Naive thymus-derived CD4-positive, alpha-beta T cell (primary cell): ENCODE data around the gene LTC4S. TPM values are rescaled to one million over a fixed set of nuclear protein-coding genes. Genes with fewer than 3 reads are reported as not detected.

ENCODE experiments used
- ATAC-seq: fragments of 150-1000 bp; cut with Tn5 transposase; 2 replicates; pipeline ENCODE4 v1.10.0; 2021; ENCODE audit warnings: mild to moderate bottlenecking, moderate library complexity
- CTCF ChIA-PET: fragments of 350-600 bp; sonication (Branson Sonifier 250); formaldehyde crosslinking; loops from one replicate; lab custom pipeline; 2021; ENCODE audit warnings: antibody characterized with exemption; lab: Charles Lee
- POLR2A ChIA-PET: fragments of 350-600 bp; sonication (Branson Sonifier 250); formaldehyde crosslinking; loops from one replicate; lab custom pipeline; 2021; ENCODE audit warnings: antibody characterized with exemption, inconsistent platforms; lab: Charles Lee
- DNase-seq, 9 donors: peaks; one replicate each; pipeline versions ENCODE4 v3.0.0 to v3.0.0-alpha.2; 2020 to 2022; ENCODE audit warnings: mixed read lengths in 1 of 9
- H3K27ac ChIP-seq: one replicate; pipeline ENCODE4 v1.7.0; 2013; ENCODE audit warnings: mild to moderate bottlenecking, low read depth, low read length, moderate library complexity
- H3K27me3 ChIP-seq, 2 donors: one replicate each; pipeline ENCODE4 v1.7.0; 2013; ENCODE audit warnings: low read length in 2 of 2, mild to moderate bottlenecking in 2 of 2, moderate library complexity in 2 of 2; ENCODE audit not compliant: control insufficient read depth in 2 of 2, insufficient read depth in 2 of 2
- H3K36me3 ChIP-seq, 3 experiments: 1 replicate in 2 of 3; 2 replicates in 1 of 3; pipeline ENCODE4 v1.7.0; 2013; ENCODE audit warnings: low read length in 3 of 3, mild to moderate bottlenecking in 3 of 3, moderate library complexity in 1 of 3; ENCODE audit not compliant: insufficient read depth in 3 of 3, control insufficient read depth in 2 of 3
- H3K4me1 ChIP-seq, 2 donors: one replicate each; pipeline ENCODE4 v1.7.0; 2013; ENCODE audit warnings: low read length in 2 of 2, mild to moderate bottlenecking in 2 of 2, moderate library complexity in 1 of 2; ENCODE audit not compliant: control insufficient read depth in 2 of 2, insufficient read depth in 2 of 2
- H3K4me3 ChIP-seq: 2 replicates; pipeline ENCODE4 v1.7.0; 2013; ENCODE audit warnings: mild to moderate bottlenecking, low read length
- H3K9me3 ChIP-seq, 3 experiments: 1 replicate in 2 of 3; 2 replicates in 1 of 3; pipeline ENCODE4 v1.7.0; 2013; ENCODE audit warnings: low read length in 3 of 3; ENCODE audit not compliant: control insufficient read depth in 2 of 3
- H3K27ac Mint-ChIP-seq, 9 donors: one replicate each; pipeline ENCODE4 v1.8.0; 2020 to 2022; ENCODE audit warnings: mixed read lengths in 9 of 9, mild to moderate bottlenecking in 8 of 9, moderate library complexity in 5 of 9, inconsistent platforms in 2 of 9
- H3K27me3 Mint-ChIP-seq, 5 donors: one replicate each; pipeline ENCODE4 v1.8.0; 2021 to 2022; ENCODE audit warnings: mixed read lengths in 5 of 5, mild to moderate bottlenecking in 1 of 5
- H3K36me3 Mint-ChIP-seq, 5 donors: one replicate each; pipeline ENCODE4 v1.8.0; 2020 to 2022; ENCODE audit warnings: mixed read lengths in 5 of 5, mild to moderate bottlenecking in 3 of 5, inconsistent platforms in 1 of 5
- H3K4me1 Mint-ChIP-seq, 7 donors: one replicate each; pipeline ENCODE4 v1.8.0; 2020 to 2022; ENCODE audit warnings: mixed read lengths in 7 of 7, mild to moderate bottlenecking in 3 of 7, inconsistent platforms in 1 of 7
- H3K4me3 Mint-ChIP-seq, 10 donors: one replicate each; pipeline ENCODE4 v1.8.0; 2020 to 2022; ENCODE audit warnings: mild to moderate bottlenecking in 10 of 10, mixed read lengths in 10 of 10, moderate library complexity in 6 of 10, inconsistent platforms in 2 of 10
- H3K9me3 Mint-ChIP-seq, 11 donors: one replicate each; pipeline ENCODE4 v1.8.0; 2020 to 2022; ENCODE audit warnings: mixed read lengths in 11 of 11, mild to moderate bottlenecking in 4 of 11, inconsistent platforms in 1 of 11, moderate library complexity in 1 of 11
- intact Hi-C, 2 donors: fragments of 100-400 bp; cut with micrococcal nuclease; formaldehyde crosslinking; loops; one replicate each; pipeline ENCODE4 v1.15.1; 2023
- microRNA-seq: library from miRNA; unstranded; fragments of <30 nt; microRNA quantifications from one replicate; pipeline ENCODE4 v1.2.0, GENCODE V29; 2022; ENCODE audit warnings: borderline microRNAs expressed
- polyA plus RNA-seq, 2 donors: library from polyadenylated mRNA; unstranded; fragments of 300-500 nt; fragmentation: Illumina TruSeq; gene quantifications; one replicate each; pipeline ENCODE4 v1.2.3, GENCODE V29; 2021
- total RNA-seq, 6 experiments: library from RNA in 5 of 6; stranded (reverse) in 5 of 6; gene quantifications; 1 replicate in 5 of 6; 2 replicates in 1 of 6; pipeline ENCODE4 v1.2.3 and lab custom pipeline; 2021 to 2026

LTC4S gene
- total and polyA plus RNA-seq, 7 experiments from 2014 or later: 0.97 to 8.1 (median 4.9) TPM

- H3K27me3 Mint-ChIP-seq: no peaks in the 10 kb centered on the region
- H3K4me3 Mint-ChIP-seq: no peak overlapping the region
- no peak for DNase-seq
- H3K4me1 ChIP-seq: peaks cover 4 to 11% of the 10 kb centered on the region in 2 donors
- ChIA-PET CTCF (interaction anchor here (0.9 kb wide), 1 partner anchor 79 kb away, joined by 5 read pairs; no protein-coding TSS in a partner anchor), POLR2A (interaction anchor here (1.3 kb wide), 1 partner anchor 21 kb away, joined by 3 read pairs; the partner anchor contains the start of gene SQSTM1)
- H3K4me1 Mint-ChIP-seq: peaks cover 5 to 7% (median 7%) of the 10 kb centered on the region in 7 donors
- ATAC-seq: no peak
- no peaks in the 10 kb centered on the region for H3K9me3 ChIP-seq
- H3K27ac ChIP-seq: no peak overlapping the region
- intact Hi-C loops: no loop called here
- H3K9me3 Mint-ChIP-seq: peaks cover 0 to 9% (median 3%) of the 10 kb centered on the region in 11 donors
- H3K36me3 Mint-ChIP-seq: peaks cover 9 to 47% (median 28%) of the 10 kb centered on the region in 5 donors
- no peaks in the 10 kb centered on the region for H3K27me3 ChIP-seq
- peak overlapping the region in 2 of 9 donors; percentile 26 to 30 for H3K27ac Mint-ChIP-seq
- peaks cover 0 to 70% (median 8%) of the 10 kb centered on the region in 3 experiments for H3K36me3 ChIP-seq
- no peak overlapping the region for H3K4me3 ChIP-seq
Measured at GRCh38 chr5:179841621-179842020, 47.8 kb downstream of the LTC4S start.

Small RNAs within 50 kb of the gene (microRNA-seq; reads per million reads assigned to microRNA genes)
- gene MIR1229: 2.1 reads per million

Other genes with a start within 250 kb of the LTC4S start
- gene RUFY1, start 243.4 kb upstream of the LTC4S start, total RNA-seq: 10 to 100 TPM; 31.8 to 63.0 (median 52.3) TPM
- 10 to 100 TPM; 21.0 to 34.6 TPM for gene RUFY1, start 243.4 kb upstream of the LTC4S start, polyA plus RNA-seq
- gene HNRNPH1, start 170.3 kb upstream of the LTC4S start, total RNA-seq: 1,000 to 10,000 TPM; 1,010 to 2,239 (median 1,692) TPM
- gene HNRNPH1, start 170.3 kb upstream of the LTC4S start, polyA plus RNA-seq: 100 to 1,000 TPM; 120 to 141 TPM
- gene CBY3, start 113.0 kb upstream of the LTC4S start, total RNA-seq: under 1 TPM in 3 of 5 experiments, not detected in 2; 0.29 to 0.84 (median 0.62) TPM
- 1 to 10 TPM in 1 of 2 donors, not detected in 1; 1.4 TPM for gene CBY3, start 113.0 kb upstream of the LTC4S start, polyA plus RNA-seq
- 100 to 1,000 TPM; 184 to 499 (median 337) TPM for gene CANX, start 95.0 kb upstream of the LTC4S start, total RNA-seq
- 100 to 1,000 TPM; 175 to 188 TPM for gene CANX, start 95.0 kb upstream of the LTC4S start, polyA plus RNA-seq
- 10 to 100 TPM; 26.4 to 51.2 (median 35.5) TPM for gene MAML1, start 61.2 kb upstream of the LTC4S start, total RNA-seq
- 10 to 100 TPM in 1 of 2 donors, 1 to 10 TPM in 1; 3.5 to 12.3 TPM for gene MAML1, start 61.2 kb upstream of the LTC4S start, polyA plus RNA-seq
- gene MGAT4B, start 12.9 kb downstream of the LTC4S start, total RNA-seq: 100 to 1,000 TPM in 4 of 5 experiments, 10 to 100 TPM in 1; 98.3 to 143 (median 118) TPM
- 10 to 100 TPM; 12.3 to 19.0 TPM for gene MGAT4B, start 12.9 kb downstream of the LTC4S start, polyA plus RNA-seq
- 100 to 1,000 TPM; 173 to 309 (median 233) TPM for gene SQSTM1, start 26.9 kb downstream of the LTC4S start, total RNA-seq
- 100 to 1,000 TPM; 129 to 178 TPM for gene SQSTM1, start 26.9 kb downstream of the LTC4S start, polyA plus RNA-seq
- 100 to 1,000 TPM in 2 of 5 experiments, 10 to 100 TPM in 3; 27.9 to 133 (median 43.3) TPM for gene MRNIP, start 64.8 kb downstream of the LTC4S start, total RNA-seq
- gene MRNIP, start 64.8 kb downstream of the LTC4S start, polyA plus RNA-seq: 10 to 100 TPM; 19.4 to 23.8 TPM
- 100 to 1,000 TPM in 1 of 5 experiments, 10 to 100 TPM in 4; 71.3 to 117 (median 86.9) TPM for gene TBC1D9B, start 113.9 kb downstream of the LTC4S start, total RNA-seq
- 10 to 100 TPM; 19.3 to 58.5 TPM for gene TBC1D9B, start 113.9 kb downstream of the LTC4S start, polyA plus RNA-seq